ENCODE data around the gene ANKRD36B.
"Not testable (repeated sequence)": the region's sequence is repeated elsewhere in the genome, so short reads cannot be mapped to it uniquely, and the experiment has no call there.

ANKRD36B gene

DNA sequence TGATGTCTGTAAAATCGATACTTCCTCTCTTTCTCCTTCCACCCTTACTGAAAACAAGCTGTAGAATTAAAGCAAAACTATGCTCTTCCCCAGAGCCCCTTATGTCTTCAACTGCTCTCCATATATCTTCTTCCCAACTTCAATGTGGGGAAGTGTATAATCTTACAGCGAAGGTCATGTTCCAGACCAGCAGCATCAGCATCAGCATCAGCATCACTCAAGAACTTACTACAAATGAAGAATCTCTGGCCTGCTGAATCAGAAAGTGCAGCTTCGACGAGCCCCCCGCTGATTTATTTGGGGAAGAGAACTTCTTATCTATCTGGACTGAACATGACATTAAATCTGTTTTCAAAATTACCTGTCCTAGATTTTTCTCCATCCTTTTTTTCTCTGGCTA is 40.6 kb downstream of the ANKRD36B start:
- H3K9me3 ChIP-seq (ENCODE audit: control insufficient read depth, insufficient read depth, low read length); H4K20me1 ChIP-seq (ENCODE audit: control insufficient read depth, insufficient read depth, low read depth, low read length); H3K4me2 ChIP-seq (ENCODE audit: low read length); H3K79me2 ChIP-seq (ENCODE audit: control insufficient read depth, low read length); H3K27me3 ChIP-seq (ENCODE audit: control insufficient read depth, low read length); H3K4me3 ChIP-seq (ENCODE audit: low read length); H3K9me2 ChIP-seq (replicated peaks; ENCODE audit: control insufficient read depth, low read length); H3F3A ChIP-seq (ENCODE audit: control insufficient read depth, insufficient read depth); H3K4me1 ChIP-seq (ENCODE audit: control insufficient read depth, low read length); H3K27ac ChIP-seq (ENCODE audit: low read depth, low read length): not testable (repeated sequence)
- H3K36me3 ChIP-seq (ENCODE audit: control insufficient read depth, low read length), result peaks cover 13% of the 10 kb centered on the region

DNA sequence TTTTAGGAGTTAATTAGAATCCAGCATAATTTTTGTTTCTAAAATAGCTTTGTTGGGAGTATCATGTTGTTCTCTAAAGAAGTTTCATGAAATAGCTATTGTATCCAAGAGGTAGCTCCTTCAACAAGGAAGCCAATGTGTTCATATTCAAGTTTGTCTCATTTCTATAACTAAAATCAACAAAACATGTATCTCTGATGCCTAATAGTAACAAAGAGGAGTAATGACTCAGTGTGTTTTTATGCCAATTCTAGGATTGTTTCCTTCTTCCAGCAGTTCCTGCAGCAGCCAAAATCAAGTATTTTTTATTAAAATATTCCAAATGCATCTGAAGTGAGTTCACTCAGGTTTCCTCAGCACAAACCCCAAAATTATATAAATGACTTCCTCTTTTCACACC is 41.1 kb downstream of the ANKRD36B start:
- not testable (repeated sequence) for H3K4me2 ChIP-seq (ENCODE audit: low read length); H3K9me2 ChIP-seq (replicated peaks; ENCODE audit: control insufficient read depth, low read length); H4K20me1 ChIP-seq (ENCODE audit: control insufficient read depth, insufficient read depth, low read depth, low read length); H3K9me3 ChIP-seq (ENCODE audit: control insufficient read depth, insufficient read depth, low read length); H3F3A ChIP-seq (ENCODE audit: control insufficient read depth, insufficient read depth); H3K4me3 ChIP-seq (ENCODE audit: low read length); H3K79me2 ChIP-seq (ENCODE audit: control insufficient read depth, low read length); H3K4me1 ChIP-seq (ENCODE audit: control insufficient read depth, low read length); H3K27ac ChIP-seq (ENCODE audit: low read depth, low read length); H3K27me3 ChIP-seq (ENCODE audit: control insufficient read depth, low read length)
- H3K36me3 ChIP-seq (ENCODE audit: control insufficient read depth, low read length), result peaks cover 13% of the 10 kb centered on the region

DNA sequence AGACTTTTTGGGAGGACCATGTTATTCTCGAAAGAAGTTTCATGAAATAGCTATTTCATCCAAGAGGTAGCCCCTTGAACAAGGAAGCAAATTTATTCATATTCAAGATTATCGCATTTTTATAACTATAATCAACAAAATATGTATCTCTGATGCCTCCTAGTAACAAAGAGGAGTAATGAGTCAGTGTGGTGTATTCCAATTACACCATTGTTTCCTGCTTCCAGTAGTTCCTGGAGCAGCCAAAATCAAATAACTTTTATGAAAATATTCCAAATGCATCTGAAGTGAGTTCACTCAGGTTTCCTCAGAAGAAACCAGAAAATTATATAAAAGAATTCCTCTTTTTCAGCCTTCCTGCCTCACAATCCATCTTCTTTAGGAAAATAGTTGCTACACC is 43.0 kb downstream of the ANKRD36B start:
- no peak overlapping the region for H3K27ac ChIP-seq (ENCODE audit: low read depth, low read length)
- H3K36me3 ChIP-seq (ENCODE audit: control insufficient read depth, low read length), result peaks cover 4% of the 10 kb centered on the region
- no peaks in the 10 kb centered on the region for H3K9me3 ChIP-seq (ENCODE audit: control insufficient read depth, insufficient read depth, low read length)
- H4K20me1 ChIP-seq (ENCODE audit: control insufficient read depth, insufficient read depth, low read depth, low read length), result no peaks in the 10 kb centered on the region
- no peaks in the 10 kb centered on the region for H3F3A ChIP-seq (ENCODE audit: control insufficient read depth, insufficient read depth)
- no peaks in the 10 kb centered on the region for H3K4me1 ChIP-seq (ENCODE audit: control insufficient read depth, low read length)
- TF ChIP-seq, protein P1, sequence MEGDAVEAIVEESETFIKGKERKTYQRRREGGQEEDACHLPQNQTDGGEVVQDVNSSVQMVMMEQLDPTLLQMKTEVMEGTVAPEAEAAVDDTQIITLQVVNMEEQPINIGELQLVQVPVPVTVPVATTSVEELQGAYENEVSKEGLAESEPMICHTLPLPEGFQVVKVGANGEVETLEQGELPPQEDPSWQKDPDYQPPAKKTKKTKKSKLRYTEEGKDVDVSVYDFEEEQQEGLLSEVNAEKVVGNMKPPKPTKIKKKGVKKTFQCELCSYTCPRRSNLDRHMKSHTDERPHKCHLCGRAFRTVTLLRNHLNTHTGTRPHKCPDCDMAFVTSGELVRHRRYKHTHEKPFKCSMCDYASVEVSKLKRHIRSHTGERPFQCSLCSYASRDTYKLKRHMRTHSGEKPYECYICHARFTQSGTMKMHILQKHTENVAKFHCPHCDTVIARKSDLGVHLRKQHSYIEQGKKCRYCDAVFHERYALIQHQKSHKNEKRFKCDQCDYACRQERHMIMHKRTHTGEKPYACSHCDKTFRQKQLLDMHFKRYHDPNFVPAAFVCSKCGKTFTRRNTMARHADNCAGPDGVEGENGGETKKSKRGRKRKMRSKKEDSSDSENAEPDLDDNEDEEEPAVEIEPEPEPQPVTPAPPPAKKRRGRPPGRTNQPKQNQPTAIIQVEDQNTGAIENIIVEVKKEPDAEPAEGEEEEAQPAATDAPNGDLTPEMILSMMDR (IDR thresholded peaks at IDR 0.05; ENCODE audit: low read depth, low read length, poor library complexity, severe bottlenecking), result no peak
- no peak for TF ChIP-seq EZH2phosphoT487 (IDR thresholded peaks at IDR 0.05; ENCODE audit: borderline replicate concordance, low read length)
- H3K27me3 ChIP-seq (ENCODE audit: control insufficient read depth, low read length), result no peaks in the 10 kb centered on the region
- no peaks in the 10 kb centered on the region for H3K9me2 ChIP-seq (replicated peaks; ENCODE audit: control insufficient read depth, low read length)
- H3K79me2 ChIP-seq (ENCODE audit: control insufficient read depth, low read length), result no peaks in the 10 kb centered on the region
- H3K4me3 ChIP-seq (ENCODE audit: low read length), result no peak overlapping the region
- H3K4me2 ChIP-seq (ENCODE audit: low read length), result no peak overlapping the region

- H4K20me1 ChIP-seq (ENCODE audit: control insufficient read depth, insufficient read depth, low read depth, low read length); H3K36me3 ChIP-seq (ENCODE audit: control insufficient read depth, low read length); H3K9me2 ChIP-seq (replicated peaks; ENCODE audit: control insufficient read depth, low read length); H3K9me3 ChIP-seq (ENCODE audit: control insufficient read depth, insufficient read depth, low read length); H3K27ac ChIP-seq (ENCODE audit: low read depth, low read length); H3K4me2 ChIP-seq (ENCODE audit: low read length); H3K27me3 ChIP-seq (ENCODE audit: control insufficient read depth, low read length); H3K79me2 ChIP-seq (ENCODE audit: control insufficient read depth, low read length); H3K4me1 ChIP-seq (ENCODE audit: control insufficient read depth, low read length); H3F3A ChIP-seq (ENCODE audit: control insufficient read depth, insufficient read depth); H3K4me3 ChIP-seq (ENCODE audit: low read length): not testable (repeated sequence)
Measured at GRCh38 chr2:97544911-97545310, 44.8 kb downstream of the ANKRD36B start.

- not testable (repeated sequence) for H3F3A ChIP-seq (ENCODE audit: control insufficient read depth, insufficient read depth); H3K4me1 ChIP-seq (ENCODE audit: control insufficient read depth, low read length); H3K4me3 ChIP-seq (ENCODE audit: low read length); H3K4me2 ChIP-seq (ENCODE audit: low read length); H3K9me2 ChIP-seq (replicated peaks; ENCODE audit: control insufficient read depth, low read length); H3K9me3 ChIP-seq (ENCODE audit: control insufficient read depth, insufficient read depth, low read length); H3K27me3 ChIP-seq (ENCODE audit: control insufficient read depth, low read length); H3K27ac ChIP-seq (ENCODE audit: low read depth, low read length); H4K20me1 ChIP-seq (ENCODE audit: control insufficient read depth, insufficient read depth, low read depth, low read length); H3K36me3 ChIP-seq (ENCODE audit: control insufficient read depth, low read length); H3K79me2 ChIP-seq (ENCODE audit: control insufficient read depth, low read length)
Measured at GRCh38 chr2:97525904-97526303, 63.8 kb downstream of the ANKRD36B start.

- H3K4me3 ChIP-seq (ENCODE audit: low read length); H3K36me3 ChIP-seq (ENCODE audit: control insufficient read depth, low read length); H3K27me3 ChIP-seq (ENCODE audit: control insufficient read depth, low read length); H3K9me3 ChIP-seq (ENCODE audit: control insufficient read depth, insufficient read depth, low read length); H3K4me1 ChIP-seq (ENCODE audit: control insufficient read depth, low read length); H3K4me2 ChIP-seq (ENCODE audit: low read length); H3F3A ChIP-seq (ENCODE audit: control insufficient read depth, insufficient read depth); H4K20me1 ChIP-seq (ENCODE audit: control insufficient read depth, insufficient read depth, low read depth, low read length); H3K9me2 ChIP-seq (replicated peaks; ENCODE audit: control insufficient read depth, low read length); H3K79me2 ChIP-seq (ENCODE audit: control insufficient read depth, low read length); H3K27ac ChIP-seq (ENCODE audit: low read depth, low read length): not testable (repeated sequence)
Measured at GRCh38 chr2:97523816-97524215, 65.9 kb downstream of the ANKRD36B start.

- H4K20me1 ChIP-seq (ENCODE audit: control insufficient read depth, insufficient read depth, low read depth, low read length); H3K27me3 ChIP-seq (ENCODE audit: control insufficient read depth, low read length); H3K4me1 ChIP-seq (ENCODE audit: control insufficient read depth, low read length); H3K9me2 ChIP-seq (replicated peaks; ENCODE audit: control insufficient read depth, low read length); H3K79me2 ChIP-seq (ENCODE audit: control insufficient read depth, low read length); H3K4me3 ChIP-seq (ENCODE audit: low read length); H3K4me2 ChIP-seq (ENCODE audit: low read length); H3K36me3 ChIP-seq (ENCODE audit: control insufficient read depth, low read length); H3K27ac ChIP-seq (ENCODE audit: low read depth, low read length); H3F3A ChIP-seq (ENCODE audit: control insufficient read depth, insufficient read depth); H3K9me3 ChIP-seq (ENCODE audit: control insufficient read depth, insufficient read depth, low read length): not testable (repeated sequence)
Measured at GRCh38 chr2:97522916-97523555, 66.6 kb downstream of the ANKRD36B start.

Data from DOHH2 (cell line).